HL-60 (cell line): ENCODE data around the gene NCOA3.

Source experiments
- GABPA ChIP-seq: IDR thresholded peaks from 2 replicates; pipeline ENCODE4 v1.6.1; 2012; ENCODE audit warnings: low read depth
- SPI1 ChIP-seq: IDR thresholded peaks from 2 replicates; pipeline ENCODE4 v1.6.1; 2012; ENCODE audit warnings: low read depth, mild to moderate bottlenecking, borderline replicate concordance
- TF ChIP-seq, protein P1 (sequence below): IDR thresholded peaks from one replicate; pipeline ENCODE4 v1.5.1; 2011; ENCODE audit warnings: low read length, control low read depth, inconsistent platforms; ENCODE audit not compliant: insufficient read depth
- TF ChIP-seq, protein P2 (sequence below): IDR thresholded peaks from 2 replicates; pipeline ENCODE4 v1.6.1; 2012; ENCODE audit warnings: low read depth; ENCODE audit not compliant: insufficient replicate concordance

DNA sequence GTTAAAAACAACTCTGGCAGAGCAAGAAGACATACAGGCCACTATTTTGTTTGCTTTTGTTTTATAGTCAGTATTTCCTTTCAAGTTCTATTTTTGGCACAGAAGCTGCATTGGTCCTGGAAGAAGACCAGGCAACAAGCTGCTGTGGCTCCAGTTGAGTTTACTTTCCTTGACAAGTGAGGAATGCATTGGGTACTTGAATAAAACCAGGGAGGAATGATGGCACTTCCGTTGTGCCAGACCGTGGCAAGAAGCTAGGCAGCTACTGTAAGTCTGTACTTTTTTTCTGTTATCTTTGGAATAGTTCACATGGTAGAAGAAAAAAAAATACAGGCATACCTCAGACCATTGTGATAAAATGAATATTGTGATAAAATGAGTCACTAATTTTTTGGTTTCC lies 66.3 kb downstream of the NCOA3 start:
- TF ChIP-seq, protein P1, sequence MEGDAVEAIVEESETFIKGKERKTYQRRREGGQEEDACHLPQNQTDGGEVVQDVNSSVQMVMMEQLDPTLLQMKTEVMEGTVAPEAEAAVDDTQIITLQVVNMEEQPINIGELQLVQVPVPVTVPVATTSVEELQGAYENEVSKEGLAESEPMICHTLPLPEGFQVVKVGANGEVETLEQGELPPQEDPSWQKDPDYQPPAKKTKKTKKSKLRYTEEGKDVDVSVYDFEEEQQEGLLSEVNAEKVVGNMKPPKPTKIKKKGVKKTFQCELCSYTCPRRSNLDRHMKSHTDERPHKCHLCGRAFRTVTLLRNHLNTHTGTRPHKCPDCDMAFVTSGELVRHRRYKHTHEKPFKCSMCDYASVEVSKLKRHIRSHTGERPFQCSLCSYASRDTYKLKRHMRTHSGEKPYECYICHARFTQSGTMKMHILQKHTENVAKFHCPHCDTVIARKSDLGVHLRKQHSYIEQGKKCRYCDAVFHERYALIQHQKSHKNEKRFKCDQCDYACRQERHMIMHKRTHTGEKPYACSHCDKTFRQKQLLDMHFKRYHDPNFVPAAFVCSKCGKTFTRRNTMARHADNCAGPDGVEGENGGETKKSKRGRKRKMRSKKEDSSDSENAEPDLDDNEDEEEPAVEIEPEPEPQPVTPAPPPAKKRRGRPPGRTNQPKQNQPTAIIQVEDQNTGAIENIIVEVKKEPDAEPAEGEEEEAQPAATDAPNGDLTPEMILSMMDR: no peak
- no peak for TF ChIP-seq GABPA
- no peak for TF ChIP-seq SPI1
- TF ChIP-seq, protein P2, sequence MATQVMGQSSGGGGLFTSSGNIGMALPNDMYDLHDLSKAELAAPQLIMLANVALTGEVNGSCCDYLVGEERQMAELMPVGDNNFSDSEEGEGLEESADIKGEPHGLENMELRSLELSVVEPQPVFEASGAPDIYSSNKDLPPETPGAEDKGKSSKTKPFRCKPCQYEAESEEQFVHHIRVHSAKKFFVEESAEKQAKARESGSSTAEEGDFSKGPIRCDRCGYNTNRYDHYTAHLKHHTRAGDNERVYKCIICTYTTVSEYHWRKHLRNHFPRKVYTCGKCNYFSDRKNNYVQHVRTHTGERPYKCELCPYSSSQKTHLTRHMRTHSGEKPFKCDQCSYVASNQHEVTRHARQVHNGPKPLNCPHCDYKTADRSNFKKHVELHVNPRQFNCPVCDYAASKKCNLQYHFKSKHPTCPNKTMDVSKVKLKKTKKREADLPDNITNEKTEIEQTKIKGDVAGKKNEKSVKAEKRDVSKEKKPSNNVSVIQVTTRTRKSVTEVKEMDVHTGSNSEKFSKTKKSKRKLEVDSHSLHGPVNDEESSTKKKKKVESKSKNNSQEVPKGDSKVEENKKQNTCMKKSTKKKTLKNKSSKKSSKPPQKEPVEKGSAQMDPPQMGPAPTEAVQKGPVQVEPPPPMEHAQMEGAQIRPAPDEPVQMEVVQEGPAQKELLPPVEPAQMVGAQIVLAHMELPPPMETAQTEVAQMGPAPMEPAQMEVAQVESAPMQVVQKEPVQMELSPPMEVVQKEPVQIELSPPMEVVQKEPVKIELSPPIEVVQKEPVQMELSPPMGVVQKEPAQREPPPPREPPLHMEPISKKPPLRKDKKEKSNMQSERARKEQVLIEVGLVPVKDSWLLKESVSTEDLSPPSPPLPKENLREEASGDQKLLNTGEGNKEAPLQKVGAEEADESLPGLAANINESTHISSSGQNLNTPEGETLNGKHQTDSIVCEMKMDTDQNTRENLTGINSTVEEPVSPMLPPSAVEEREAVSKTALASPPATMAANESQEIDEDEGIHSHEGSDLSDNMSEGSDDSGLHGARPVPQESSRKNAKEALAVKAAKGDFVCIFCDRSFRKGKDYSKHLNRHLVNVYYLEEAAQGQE: no peak
